ENCODE data around the gene POLR3E. TPM values are rescaled to one million over a fixed set of nuclear protein-coding genes. Genes with fewer than 3 reads are reported as not detected.

Gene POLR3E
- total and polyA plus RNA-seq, 4 donors, result 13.1 to 36.7 (median 30.6) TPM

DNA sequence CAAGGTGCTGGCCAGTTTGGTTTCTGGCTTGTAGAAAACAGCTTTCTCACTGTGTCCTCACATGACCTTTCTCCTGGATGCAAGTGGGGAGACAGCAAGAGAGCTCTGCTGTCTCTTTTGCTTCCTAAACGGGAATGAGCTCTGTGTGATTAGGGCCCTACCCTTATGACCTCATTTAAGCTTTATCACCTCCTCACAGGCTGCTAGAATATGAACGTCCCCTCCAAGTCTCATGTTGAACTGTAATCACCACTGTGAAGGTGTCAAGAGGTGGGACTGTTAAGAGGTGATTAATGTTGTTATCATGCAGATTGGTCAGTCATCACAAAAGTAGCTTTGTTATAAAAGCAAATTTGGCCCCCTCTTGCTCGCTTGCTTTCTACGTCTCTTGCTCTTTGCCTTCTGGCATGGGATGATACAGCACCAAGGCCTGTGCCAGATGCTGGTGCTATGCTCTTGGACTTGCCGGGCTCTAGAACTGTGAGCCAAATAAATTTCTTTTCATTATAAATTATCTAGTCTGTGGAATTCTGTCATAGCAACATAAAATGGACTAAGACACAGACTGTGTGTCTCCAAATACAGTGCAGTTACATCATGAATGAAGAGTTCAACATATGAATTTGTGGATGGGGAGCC is 14.8 kb upstream of the POLR3E start:
- 85 to 86% methylated on average over 5 of the region's 5 CpGs for WGBS, 2 donors
- H3K36me3 ChIP-seq (ENCODE audit: control insufficient read depth in 1 of 2, insufficient read depth in 2 of 2, low read length in 1 of 2), result peaks cover 0 to 5% of the 10 kb centered on the region in 2 donors
- no peaks in the 10 kb centered on the region for H3K27me3 ChIP-seq (ENCODE audit: control insufficient read depth in 1 of 2, insufficient read depth in 2 of 2, low read length in 1 of 2)
- no peak for ATAC-seq (ENCODE audit: low FRiP score)
- no peaks in the 10 kb centered on the region for H3K4me1 ChIP-seq (ENCODE audit: control insufficient read depth in 1 of 2, insufficient read depth in 2 of 2, low read length in 2 of 2)
- no peak for DNase-seq
- H3K9me3 ChIP-seq (ENCODE audit: control insufficient read depth, low read length), result no peaks in the 10 kb centered on the region
- no peak overlapping the region for H3K4me3 ChIP-seq (ENCODE audit: low read length in 2 of 2)
- intact Hi-C loops (cut with DNase I), result no loop called here
- no peak overlapping the region for H3K27ac ChIP-seq (ENCODE audit: low read depth in 1 of 2, low read length in 2 of 2)

DNA sequence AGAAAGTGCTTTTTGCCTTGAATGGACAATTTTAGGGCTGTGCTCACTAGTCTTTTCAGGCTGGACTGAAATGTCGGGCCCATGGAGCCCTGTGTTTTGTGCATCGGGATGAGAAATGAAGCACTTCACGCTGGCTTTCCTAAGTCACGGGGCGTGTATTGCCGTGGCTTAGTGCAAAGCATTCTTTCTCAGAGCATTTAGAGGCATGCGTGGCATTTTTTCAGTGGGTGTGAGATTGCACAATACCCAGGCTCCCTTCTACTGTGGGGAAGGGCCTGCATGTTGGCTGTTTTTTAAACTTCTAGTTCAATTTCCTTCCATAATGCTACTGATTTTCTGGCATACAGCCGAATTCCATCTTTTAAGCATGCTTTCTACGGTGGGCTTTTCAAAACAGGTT is 12.6 kb upstream of the POLR3E start:
- WGBS, 2 donors, result 66 to 72% methylated on average over 9 of the region's 9 CpGs
- intact Hi-C loops (cut with DNase I), result no loop called here
- H3K4me1 ChIP-seq (ENCODE audit: control insufficient read depth in 1 of 2, insufficient read depth in 2 of 2, low read length in 2 of 2), result no peaks in the 10 kb centered on the region
- no peak overlapping the region for H3K27ac ChIP-seq (ENCODE audit: low read depth in 1 of 2, low read length in 2 of 2)
- H3K27me3 ChIP-seq (ENCODE audit: control insufficient read depth in 1 of 2, insufficient read depth in 2 of 2, low read length in 1 of 2), result no peaks in the 10 kb centered on the region
- no peaks in the 10 kb centered on the region for H3K9me3 ChIP-seq (ENCODE audit: control insufficient read depth, low read length)
- DNase-seq, result peak in 1 of 2 donors; percentile 2
- peaks cover 0 to 5% of the 10 kb centered on the region in 2 donors for H3K36me3 ChIP-seq (ENCODE audit: control insufficient read depth in 1 of 2, insufficient read depth in 2 of 2, low read length in 1 of 2)
- no peak overlapping the region for H3K4me3 ChIP-seq (ENCODE audit: low read length in 2 of 2)
- no peak for ATAC-seq (ENCODE audit: low FRiP score)

GRCh38 chr16:22285080-22285479 is 12.1 kb upstream of the POLR3E start:
- WGBS, 2 donors, result 62 to 75% methylated on average over 6 of the region's 6 CpGs
- H3K36me3 ChIP-seq (ENCODE audit: control insufficient read depth in 1 of 2, insufficient read depth in 2 of 2, low read length in 1 of 2), result peaks cover 0 to 5% of the 10 kb centered on the region in 2 donors
- no peaks in the 10 kb centered on the region for H3K4me1 ChIP-seq (ENCODE audit: control insufficient read depth in 1 of 2, insufficient read depth in 2 of 2, low read length in 2 of 2)
- intact Hi-C loops (cut with DNase I), result no loop called here
- H3K4me3 ChIP-seq (ENCODE audit: low read length in 2 of 2), result no peak overlapping the region
- H3K9me3 ChIP-seq (ENCODE audit: control insufficient read depth, low read length), result no peaks in the 10 kb centered on the region
- no peak overlapping the region for H3K27ac ChIP-seq (ENCODE audit: low read depth in 1 of 2, low read length in 2 of 2)
- ATAC-seq (ENCODE audit: low FRiP score) (no peak), DNase-seq (peak in 1 of 2 donors; percentile 23)
- no peaks in the 10 kb centered on the region for H3K27me3 ChIP-seq (ENCODE audit: control insufficient read depth in 1 of 2, insufficient read depth in 2 of 2, low read length in 1 of 2)

DNA sequence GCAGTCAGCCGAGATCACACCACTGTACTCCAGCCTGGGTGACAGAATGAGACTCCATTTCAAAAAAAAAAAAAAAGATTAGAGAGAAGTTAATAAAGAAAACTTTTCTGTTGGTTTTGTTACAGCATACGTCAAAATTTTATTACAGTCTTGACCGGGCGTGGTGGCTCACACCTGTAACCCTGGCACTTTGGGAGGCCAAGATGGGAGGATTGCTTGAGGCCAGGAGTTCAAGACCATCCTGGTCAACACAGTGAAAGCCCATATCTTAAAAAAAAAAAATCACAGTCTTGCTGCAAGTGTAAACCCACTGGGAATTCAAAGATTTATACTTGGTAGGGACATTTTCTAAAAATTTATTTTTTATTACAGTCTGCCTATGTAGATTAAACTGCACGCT is 6.2 kb upstream of the POLR3E start:
- Histone ChIP-seq H3K27ac (ENCODE audit: low read depth in 1 of 2, low read length in 2 of 2) (no peak overlapping the region), H3K27me3 (ENCODE audit: control insufficient read depth in 1 of 2, insufficient read depth in 2 of 2, low read length in 1 of 2) (no peaks in the 10 kb centered on the region), H3K36me3 (ENCODE audit: control insufficient read depth in 1 of 2, insufficient read depth in 2 of 2, low read length in 1 of 2) (no peaks in the 10 kb centered on the region), H3K9me3 (ENCODE audit: control insufficient read depth, low read length) (no peaks in the 10 kb centered on the region), H3K4me3 (ENCODE audit: low read length in 2 of 2) (no peak overlapping the region), H3K4me1 (ENCODE audit: control insufficient read depth in 1 of 2, insufficient read depth in 2 of 2, low read length in 2 of 2) (no peaks in the 10 kb centered on the region)
- 91 to 92% methylated on average over 5 of the region's 5 CpGs for WGBS, 2 donors
- DNase-seq (no peak), ATAC-seq (ENCODE audit: low FRiP score) (no peak)
- intact Hi-C loops (cut with DNase I), result no loop called here

DNA sequence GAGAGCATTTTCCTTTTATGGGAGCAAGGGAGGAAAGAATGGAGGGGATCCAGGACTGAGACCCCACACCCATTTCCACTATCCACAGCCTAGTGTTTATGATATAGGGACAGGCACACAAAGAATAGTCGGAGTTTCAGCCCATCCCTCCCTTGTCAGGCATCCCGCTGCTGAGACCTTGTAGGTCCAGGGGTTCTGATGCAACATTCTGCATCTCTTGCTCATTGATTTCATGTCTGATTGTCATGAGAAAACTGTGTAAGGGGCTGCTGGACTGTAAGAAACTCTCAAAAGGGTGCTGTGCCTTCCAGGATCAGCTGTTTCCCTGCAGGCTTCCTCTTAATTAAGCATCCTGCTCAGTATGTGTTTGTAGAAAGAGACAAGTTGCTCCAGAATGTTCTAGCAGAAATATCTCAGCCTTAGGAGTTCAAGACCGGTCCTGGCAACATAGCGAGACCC is 5.3 kb upstream of the POLR3E start:
- no peak for DNase-seq
- Histone ChIP-seq H3K36me3 (ENCODE audit: control insufficient read depth in 1 of 2, insufficient read depth in 2 of 2, low read length in 1 of 2) (no peaks in the 10 kb centered on the region), H3K4me3 (ENCODE audit: low read length in 2 of 2) (no peak overlapping the region), H3K27ac (ENCODE audit: low read depth in 1 of 2, low read length in 2 of 2) (no peak overlapping the region), H3K4me1 (ENCODE audit: control insufficient read depth in 1 of 2, insufficient read depth in 2 of 2, low read length in 2 of 2) (no peaks in the 10 kb centered on the region), H3K9me3 (ENCODE audit: control insufficient read depth, low read length) (no peaks in the 10 kb centered on the region), H3K27me3 (ENCODE audit: control insufficient read depth in 1 of 2, insufficient read depth in 2 of 2, low read length in 1 of 2) (no peaks in the 10 kb centered on the region)
- intact Hi-C loops (cut with DNase I), result no loop called here
- no peak for ATAC-seq (ENCODE audit: low FRiP score)
- WGBS, 2 donors, result 37 to 41% methylated on average over 4 of the region's 4 CpGs

- ATAC-seq (ENCODE audit: low FRiP score) (no peak), DNase-seq (no peak)
- Histone ChIP-seq H3K27ac (ENCODE audit: low read depth in 1 of 2, low read length in 2 of 2) (no peak overlapping the region), H3K27me3 (ENCODE audit: control insufficient read depth in 1 of 2, insufficient read depth in 2 of 2, low read length in 1 of 2) (no peaks in the 10 kb centered on the region), H3K9me3 (ENCODE audit: control insufficient read depth, low read length) (no peaks in the 10 kb centered on the region), H3K4me1 (ENCODE audit: control insufficient read depth in 1 of 2, insufficient read depth in 2 of 2, low read length in 2 of 2) (no peaks in the 10 kb centered on the region), H3K36me3 (ENCODE audit: control insufficient read depth in 1 of 2, insufficient read depth in 2 of 2, low read length in 1 of 2) (no peaks in the 10 kb centered on the region), H3K4me3 (ENCODE audit: low read length in 2 of 2) (no peak overlapping the region)
- intact Hi-C loops (cut with DNase I), result no loop called here
Measured at GRCh38 chr16:22292320-22292719, 4.9 kb upstream of the POLR3E start.

DNA sequence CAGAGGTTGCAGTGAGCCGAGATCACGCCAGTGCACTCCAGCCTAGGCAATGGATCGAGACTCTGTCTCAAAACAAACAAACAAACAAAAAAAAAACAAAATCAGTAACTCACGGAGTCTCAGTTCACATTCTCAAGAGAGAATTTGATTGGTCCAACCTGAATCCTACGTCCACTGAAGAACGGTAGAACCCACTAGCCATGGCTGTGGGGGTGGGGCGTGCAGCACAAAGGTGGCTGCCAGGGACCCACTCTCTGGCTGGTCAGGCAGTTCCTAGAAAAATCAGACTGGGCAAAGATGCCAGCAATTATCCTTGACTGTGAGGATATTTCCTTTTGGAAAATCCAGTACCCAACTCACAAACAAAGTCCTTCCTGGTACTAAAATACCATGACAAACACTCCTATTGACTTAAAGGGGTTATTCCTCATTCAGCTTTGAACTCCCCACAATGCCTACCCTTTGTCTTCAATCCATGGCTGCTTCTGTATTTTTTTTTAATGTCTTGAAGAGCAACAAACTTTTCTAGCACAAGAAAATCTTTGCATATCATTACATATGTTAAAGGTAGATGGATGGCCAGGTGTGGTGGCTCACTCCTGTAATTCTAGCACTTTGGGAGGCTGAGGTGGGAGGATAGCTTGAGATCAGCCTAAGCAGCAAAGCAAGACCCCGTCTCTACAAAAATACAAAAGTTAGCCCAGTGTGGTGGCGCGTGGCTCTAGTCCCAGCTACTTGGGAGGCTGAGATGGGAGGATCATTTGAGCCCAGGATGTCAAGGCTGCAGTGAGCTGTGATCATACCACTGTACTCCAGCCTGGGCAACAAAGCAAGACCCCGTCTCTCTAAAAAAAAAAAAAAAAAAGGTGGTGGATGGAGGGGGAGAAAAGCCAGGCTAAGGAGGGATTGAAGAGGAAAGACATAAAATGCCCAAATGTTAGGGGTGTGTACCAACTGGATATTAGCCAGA is 3.8 kb upstream of the POLR3E start:
- Histone ChIP-seq H3K4me3 (ENCODE audit: low read length in 2 of 2) (no peak overlapping the region), H3K36me3 (ENCODE audit: control insufficient read depth in 1 of 2, insufficient read depth in 2 of 2, low read length in 1 of 2) (no peaks in the 10 kb centered on the region), H3K4me1 (ENCODE audit: control insufficient read depth in 1 of 2, insufficient read depth in 2 of 2, low read length in 2 of 2) (no peaks in the 10 kb centered on the region), H3K27me3 (ENCODE audit: control insufficient read depth in 1 of 2, insufficient read depth in 2 of 2, low read length in 1 of 2) (no peaks in the 10 kb centered on the region), H3K27ac (ENCODE audit: low read depth in 1 of 2, low read length in 2 of 2) (no peak overlapping the region), H3K9me3 (ENCODE audit: control insufficient read depth, low read length) (no peaks in the 10 kb centered on the region)
- ATAC-seq (ENCODE audit: low FRiP score) (no peak), DNase-seq (peak in 1 of 2 donors; percentile 13)
- WGBS, 2 donors, result 82 to 88% methylated on average over 11 of the region's 11 CpGs
- intact Hi-C loops (cut with DNase I), result no loop called here

GRCh38 chr16:22296225-22297113 is 740 bp upstream of the POLR3E start:
- intact Hi-C loops (cut with DNase I), result loop anchor here (1.0 to 2.0 kb wide), 4 partner anchors 101 to 296 kb away; partner anchors contain the start of genes MOSMO (in 1 of the 2) and PDZD9 (in 1 of the 2)
- Histone ChIP-seq H3K9me3 (ENCODE audit: control insufficient read depth, low read length) (no peaks in the 10 kb centered on the region), H3K4me1 (ENCODE audit: control insufficient read depth in 1 of 2, insufficient read depth in 2 of 2, low read length in 2 of 2) (no peaks in the 10 kb centered on the region), H3K4me3 (ENCODE audit: low read length in 2 of 2) (peak overlapping the region; percentile 68 to 74), H3K27me3 (ENCODE audit: control insufficient read depth in 1 of 2, insufficient read depth in 2 of 2, low read length in 1 of 2) (no peaks in the 10 kb centered on the region), H3K27ac (ENCODE audit: low read depth in 1 of 2, low read length in 2 of 2) (no peak overlapping the region), H3K36me3 (ENCODE audit: control insufficient read depth in 1 of 2, insufficient read depth in 2 of 2, low read length in 1 of 2) (no peaks in the 10 kb centered on the region)
- no peak for DNase-seq
- ATAC-seq (ENCODE audit: low FRiP score), result no peak
- 4 to 5% methylated on average over 17 of the region's 17 CpGs for WGBS, 2 donors

All from aorta (tissue), 5 donors.